HG03135 (cell line): ENCODE data around the gene FGL2.
"Not testable (repeated sequence)": the region's sequence is repeated elsewhere in the genome, so short reads cannot be mapped to it uniquely, and the experiment has no call there.

Source experiments
- ATAC-seq: cut with Tn5 transposase; IDR thresholded peaks from one replicate; pipeline ENCODE4 v1.9.1; 2021; ENCODE audit warnings: mild to moderate bottlenecking, moderate library complexity; ENCODE audit not compliant: unreplicated experiment

The FGL2 gene, protein sequence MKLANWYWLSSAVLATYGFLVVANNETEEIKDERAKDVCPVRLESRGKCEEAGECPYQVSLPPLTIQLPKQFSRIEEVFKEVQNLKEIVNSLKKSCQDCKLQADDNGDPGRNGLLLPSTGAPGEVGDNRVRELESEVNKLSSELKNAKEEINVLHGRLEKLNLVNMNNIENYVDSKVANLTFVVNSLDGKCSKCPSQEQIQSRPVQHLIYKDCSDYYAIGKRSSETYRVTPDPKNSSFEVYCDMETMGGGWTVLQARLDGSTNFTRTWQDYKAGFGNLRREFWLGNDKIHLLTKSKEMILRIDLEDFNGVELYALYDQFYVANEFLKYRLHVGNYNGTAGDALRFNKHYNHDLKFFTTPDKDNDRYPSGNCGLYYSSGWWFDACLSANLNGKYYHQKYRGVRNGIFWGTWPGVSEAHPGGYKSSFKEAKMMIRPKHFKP

GRCh38 chr7:77199013-77199966, at the start of gene FGL2:
Gene FGL2 (minus strand): TSS chr7:77199819. CDS start chr7:77199793, 26 bp downstream.
- no peak for ATAC-seq

GRCh38 chr7:77248154-77248553, 48.5 kb upstream of the FGL2 start:
- ATAC-seq = no peak

- ATAC-seq = peak; percentile 80
These were observed 47.7 kb upstream of the FGL2 start for GRCh38 chr7:77247206-77247850.

GRCh38 chr7:77246026-77246640, 46.5 kb upstream of the FGL2 start:
- no peak for ATAC-seq

DNA sequence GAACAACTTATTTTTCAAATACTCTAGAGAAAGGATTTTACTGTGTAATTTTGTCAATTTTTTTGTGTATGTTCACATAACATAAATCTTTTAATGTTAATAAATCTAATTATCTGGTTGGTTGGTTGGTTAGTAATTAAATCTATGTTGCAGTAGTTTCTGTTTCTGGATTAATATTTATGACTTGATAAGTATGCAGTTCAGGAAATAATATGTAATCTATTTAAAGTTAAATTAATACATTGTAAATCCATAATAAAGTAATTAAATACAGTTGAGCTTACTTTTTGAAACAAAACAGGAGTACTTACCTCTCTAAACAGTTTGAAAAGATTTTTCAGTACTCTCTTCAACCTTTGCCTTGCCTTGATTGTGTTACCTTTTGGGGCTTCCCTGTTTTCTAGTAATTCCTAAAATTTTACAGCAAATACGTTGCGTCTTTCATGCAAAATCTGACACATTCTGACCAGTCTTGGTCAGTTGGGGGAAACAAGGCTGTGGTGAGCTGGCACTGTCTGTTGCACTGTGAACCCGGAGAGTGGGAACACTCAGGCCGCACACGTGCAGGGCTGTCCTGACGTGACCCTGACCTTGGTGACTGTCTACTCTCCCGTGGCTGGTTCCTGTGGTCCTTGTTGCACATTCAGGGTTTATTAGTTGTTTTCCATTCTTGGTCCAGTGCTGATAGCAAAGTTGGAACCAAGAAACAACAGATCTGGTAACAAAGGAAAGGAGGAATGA, 45.6 kb upstream of the FGL2 start:
- ATAC-seq = no peak

DNA sequence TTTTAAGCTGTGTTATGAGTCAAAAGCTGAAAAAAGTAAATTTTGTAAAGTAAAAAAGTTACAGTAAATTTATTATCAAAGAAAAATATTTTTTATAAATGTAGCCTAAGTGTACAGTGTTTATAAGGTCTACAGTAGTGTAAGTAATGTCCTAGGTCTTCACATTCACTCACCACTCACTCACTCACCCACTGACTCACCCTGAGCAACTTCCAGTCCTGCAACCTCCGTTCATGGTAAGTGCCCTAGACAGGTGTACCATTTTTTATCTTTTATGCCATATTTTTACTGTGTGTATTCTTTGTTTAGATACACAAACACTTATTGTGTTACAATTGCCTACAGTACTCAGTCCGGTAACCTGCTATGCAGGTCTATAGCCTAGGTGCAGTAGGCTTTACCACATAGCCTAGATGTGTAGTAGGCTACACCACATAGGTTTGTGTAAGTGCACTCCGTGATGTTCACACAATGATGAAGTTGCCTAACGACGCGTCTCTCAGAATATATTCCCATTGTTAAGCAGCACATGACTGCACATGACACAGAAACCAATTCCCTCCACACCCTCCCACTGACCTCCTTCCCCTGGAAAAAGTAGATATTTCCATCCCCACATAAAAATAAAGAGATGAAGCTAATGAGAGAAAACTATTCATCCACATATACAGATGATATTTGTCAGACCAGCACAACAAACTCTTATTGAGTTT, 44.8 kb upstream of the FGL2 start:
- ATAC-seq = no peak

DNA sequence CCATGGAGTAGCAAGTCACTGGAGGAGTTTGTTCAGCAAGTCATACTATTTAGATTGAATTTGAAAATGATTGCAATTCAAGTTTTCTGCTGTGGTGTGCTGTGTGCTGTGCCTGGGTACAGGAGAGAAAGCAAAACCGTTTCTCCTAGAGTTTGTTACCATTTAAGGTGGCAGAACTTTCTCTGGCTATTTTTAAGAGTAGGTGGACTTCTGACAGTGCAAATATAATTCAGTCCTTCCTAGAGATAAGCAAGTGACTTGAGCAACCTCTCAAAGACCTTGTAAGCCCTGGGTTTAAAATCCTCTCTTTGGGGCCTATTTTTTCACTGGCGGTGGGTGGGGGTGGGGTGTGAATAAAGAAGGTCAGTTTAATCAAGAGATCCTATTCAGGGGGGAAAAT, 42.9 kb upstream of the FGL2 start:
- no peak for ATAC-seq

- no peak for ATAC-seq
These were observed 42.4 kb upstream of the FGL2 start for GRCh38 chr7:77242068-77242467.

GRCh38 chr7:77239471-77239870, 39.9 kb upstream of the FGL2 start:
- ATAC-seq = no peak

DNA sequence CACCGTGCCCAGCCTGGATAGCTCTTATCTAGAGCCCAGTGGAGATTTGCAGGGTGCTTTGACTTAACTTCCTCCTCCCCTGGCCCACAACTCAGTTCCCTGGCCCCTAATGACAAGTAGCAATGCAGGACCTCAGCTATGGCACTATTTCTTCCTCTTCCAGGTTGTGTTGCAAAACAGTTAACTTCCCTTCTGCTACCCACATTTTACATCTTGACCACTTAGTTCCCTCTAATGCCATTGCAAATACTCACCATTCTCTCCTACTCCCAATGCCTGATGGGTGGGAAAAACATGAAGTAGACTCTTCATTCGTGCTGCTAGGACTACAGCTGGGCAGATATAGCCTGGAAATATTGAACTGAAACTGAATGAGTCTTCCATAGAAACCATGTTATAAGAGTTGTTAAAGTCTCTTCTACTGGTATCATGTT, 39.1 kb upstream of the FGL2 start:
- ATAC-seq = no peak

DNA sequence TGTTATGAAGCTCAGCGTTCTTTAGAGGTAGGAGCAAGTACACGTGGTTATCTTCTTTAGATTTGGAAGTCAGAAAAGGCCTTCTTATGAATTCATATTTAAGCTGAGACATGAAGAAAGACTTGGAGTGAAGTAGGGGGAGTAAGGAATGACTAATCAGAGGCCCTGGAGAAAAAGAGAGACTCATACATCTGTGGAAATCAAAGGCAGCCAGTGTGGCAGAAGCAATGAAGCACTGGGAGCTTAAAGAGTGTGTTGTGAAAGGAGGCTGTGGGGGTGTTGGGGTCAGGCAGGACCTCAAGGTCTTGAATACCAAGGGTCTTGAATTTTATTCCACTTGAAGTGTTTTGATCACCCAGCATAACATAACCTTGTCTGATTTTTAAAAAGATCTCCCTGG, 35.7 kb upstream of the FGL2 start:
- no peak for ATAC-seq

GRCh38 chr7:77232467-77232866, 32.8 kb upstream of the FGL2 start:
- ATAC-seq = no peak

- ATAC-seq = not testable (repeated sequence)
These were observed 29.2 kb upstream of the FGL2 start for GRCh38 chr7:77228795-77229194.

DNA sequence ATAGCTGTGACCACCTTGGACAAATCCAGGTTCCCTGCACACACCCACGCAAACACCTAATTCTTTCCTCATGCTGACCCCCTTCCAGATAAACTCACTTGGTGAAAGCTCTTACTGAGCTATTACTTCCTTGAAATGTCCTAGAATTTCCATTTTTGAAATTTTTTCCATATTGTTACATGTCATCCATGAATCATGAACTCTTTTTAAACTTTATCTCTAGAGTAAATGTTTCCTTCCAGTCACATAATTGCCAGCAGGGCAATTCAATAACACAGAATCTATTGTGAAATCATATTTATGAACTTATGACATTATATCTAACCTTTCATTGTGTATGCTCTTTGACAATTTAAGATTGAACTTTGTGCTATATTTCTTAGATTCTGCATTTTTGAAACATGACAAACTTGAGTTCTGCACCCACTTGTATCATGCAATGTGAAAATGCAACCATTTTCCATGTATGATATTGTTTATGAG, 26.8 kb upstream of the FGL2 start:
- no peak for ATAC-seq

DNA sequence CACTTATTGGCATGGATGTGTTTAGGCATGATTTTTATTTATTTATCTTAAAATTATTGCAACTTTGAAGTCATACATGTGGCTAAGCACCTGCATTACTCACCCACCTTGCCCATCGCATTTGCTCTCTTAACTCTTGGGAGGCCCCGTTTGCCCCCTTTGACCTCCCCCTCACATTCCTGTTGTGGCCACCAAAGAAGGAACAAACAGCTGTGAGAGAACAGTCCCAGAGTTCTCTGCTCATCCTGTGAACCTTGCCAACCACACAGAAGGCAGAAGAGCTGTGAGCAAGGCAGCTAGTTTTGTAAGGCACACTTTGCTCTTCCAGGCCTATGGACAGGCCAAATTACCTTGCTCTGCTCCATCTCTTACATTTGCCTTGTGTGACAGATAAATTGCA, 23.6 kb upstream of the FGL2 start:
- no peak for ATAC-seq

DNA sequence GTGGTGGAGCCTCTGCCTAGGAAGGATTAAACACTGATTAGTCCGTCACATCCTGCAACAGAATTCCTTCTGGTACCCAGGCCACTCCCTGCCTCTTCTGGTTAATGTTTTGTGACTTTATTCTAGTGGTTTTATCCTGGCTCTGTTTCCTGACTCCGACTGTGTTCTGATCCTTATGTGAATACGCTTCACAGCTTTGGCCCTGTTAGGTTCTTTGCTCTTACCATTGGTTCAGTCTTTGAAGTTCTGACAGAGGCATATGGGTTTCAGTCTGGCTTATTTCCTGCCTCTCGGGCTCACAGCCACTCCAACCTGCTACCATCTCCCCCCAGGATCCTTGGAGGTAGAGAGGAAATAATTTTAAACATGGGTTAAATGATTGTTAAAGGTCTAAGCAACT, 23.2 kb upstream of the FGL2 start:
- ATAC-seq = no peak

DNA sequence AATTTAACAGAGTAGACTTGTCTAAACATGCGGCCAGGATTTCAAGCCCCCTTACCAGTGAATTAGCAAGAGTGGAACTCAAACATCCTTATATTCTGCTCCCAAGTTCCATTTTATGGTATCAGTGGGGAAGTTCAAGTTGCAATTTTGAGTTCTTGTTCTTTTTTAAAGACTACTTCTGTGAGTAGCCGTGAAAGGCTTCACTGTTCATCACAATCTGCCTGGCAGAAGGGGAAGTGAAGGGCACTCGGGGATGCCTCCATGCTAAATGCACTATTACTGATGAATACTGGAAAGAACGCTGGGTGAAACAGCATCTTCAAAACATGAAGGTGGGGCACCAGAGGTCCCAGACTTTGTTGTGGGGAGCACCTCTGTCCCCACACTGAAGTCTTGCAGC, 22.4 kb upstream of the FGL2 start:
- ATAC-seq = no peak

GRCh38 chr7:77219701-77220331, 20.2 kb upstream of the FGL2 start:
- not testable (repeated sequence) for ATAC-seq
